ENCODE data around the gene TBC1D8B.
"Not testable (repeated sequence)": the region's sequence is repeated elsewhere in the genome, so short reads cannot be mapped to it uniquely, and the experiment has no call there.

The TBC1D8B gene

GRCh38 chrX:106814093-106814492, 11.6 kb downstream of the TBC1D8B start:
- H3K36me3 ChIP-seq (ENCODE audit: control insufficient read depth, insufficient read depth, low read length); DNase-seq (ENCODE audit: low read depth, low spot score); H3K27me3 ChIP-seq (ENCODE audit: control insufficient read depth, insufficient read depth, low read length); H3K27ac ChIP-seq (ENCODE audit: low read length); H3K4me1 ChIP-seq (ENCODE audit: control insufficient read depth, insufficient read depth, low read length); H3K9me3 ChIP-seq (ENCODE audit: control insufficient read depth, insufficient read depth, low read length); H3K4me3 ChIP-seq (ENCODE audit: low read length): not testable (repeated sequence)
- WGBS (ENCODE audit: insufficient coverage, insufficient read length), result no CpG with 5 or more reads among the region's 3 CpGs

DNA sequence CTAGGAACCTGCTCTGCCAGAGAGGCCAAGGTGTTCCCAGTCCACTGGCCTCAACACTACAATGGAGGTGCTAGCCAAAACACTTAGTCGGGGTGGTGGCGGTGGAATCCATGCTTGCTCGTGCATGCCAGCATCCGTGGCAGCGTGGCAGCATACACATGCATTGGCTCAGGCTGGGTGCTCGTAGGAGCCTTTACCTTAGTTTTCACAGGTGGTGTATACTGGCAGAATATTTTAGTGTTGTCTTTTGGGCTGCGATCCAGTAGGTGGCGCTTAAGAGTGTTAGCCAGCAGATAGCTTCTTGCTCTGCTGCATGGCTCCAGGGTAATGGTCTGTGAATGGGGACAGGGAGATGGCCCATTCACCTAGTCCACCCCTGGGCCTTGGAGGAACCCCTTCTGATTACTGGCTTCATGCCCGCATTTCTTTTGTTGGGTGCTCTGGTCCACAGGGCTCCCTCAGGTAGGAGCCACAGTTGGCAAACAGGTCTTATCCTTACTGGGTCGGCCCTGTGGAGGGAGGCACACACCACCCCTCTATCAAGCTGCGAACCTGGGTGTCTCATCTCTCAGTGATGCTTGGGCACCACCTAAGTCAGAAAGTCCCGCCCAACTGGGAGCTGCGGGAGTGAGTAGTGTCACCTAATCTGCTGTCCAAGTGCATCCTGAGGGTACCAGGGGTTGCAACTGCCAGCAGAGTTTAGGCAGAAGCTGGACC, 60.7 kb downstream of the TBC1D8B start:
- DNase-seq (ENCODE audit: low read depth, low spot score), result peak; percentile 16
- WGBS (ENCODE audit: insufficient coverage, insufficient read length), result no CpG with 5 or more reads among the region's 13 CpGs
- Histone ChIP-seq H3K4me3 (ENCODE audit: low read length) (no peak overlapping the region), H3K36me3 (ENCODE audit: control insufficient read depth, insufficient read depth, low read length) (no peaks in the 10 kb centered on the region), H3K27ac (ENCODE audit: low read length) (no peak overlapping the region), H3K27me3 (ENCODE audit: control insufficient read depth, insufficient read depth, low read length) (no peaks in the 10 kb centered on the region), H3K9me3 (ENCODE audit: control insufficient read depth, insufficient read depth, low read length) (no peaks in the 10 kb centered on the region), H3K4me1 (ENCODE audit: control insufficient read depth, insufficient read depth, low read length) (0 out of 2 replicates have a peak, but pooled peaks cover 1% of the 10 kb centered on the region)

GRCh38 chrX:106863697-106864096, 61.2 kb downstream of the TBC1D8B start:
- Histone ChIP-seq H3K4me3 (ENCODE audit: low read length) (no peak overlapping the region), H3K27ac (ENCODE audit: low read length) (no peak overlapping the region), H3K9me3 (ENCODE audit: control insufficient read depth, insufficient read depth, low read length) (no peaks in the 10 kb centered on the region), H3K4me1 (ENCODE audit: control insufficient read depth, insufficient read depth, low read length) (0 out of 2 replicates have a peak, but pooled peaks cover 1% of the 10 kb centered on the region), H3K27me3 (ENCODE audit: control insufficient read depth, insufficient read depth, low read length) (no peaks in the 10 kb centered on the region), H3K36me3 (ENCODE audit: control insufficient read depth, insufficient read depth, low read length) (no peaks in the 10 kb centered on the region)
- DNase-seq (ENCODE audit: low read depth, low spot score), result no peak
- no CpG with 5 or more reads among the region's 9 CpGs for WGBS (ENCODE audit: insufficient coverage, insufficient read length)

DNA sequence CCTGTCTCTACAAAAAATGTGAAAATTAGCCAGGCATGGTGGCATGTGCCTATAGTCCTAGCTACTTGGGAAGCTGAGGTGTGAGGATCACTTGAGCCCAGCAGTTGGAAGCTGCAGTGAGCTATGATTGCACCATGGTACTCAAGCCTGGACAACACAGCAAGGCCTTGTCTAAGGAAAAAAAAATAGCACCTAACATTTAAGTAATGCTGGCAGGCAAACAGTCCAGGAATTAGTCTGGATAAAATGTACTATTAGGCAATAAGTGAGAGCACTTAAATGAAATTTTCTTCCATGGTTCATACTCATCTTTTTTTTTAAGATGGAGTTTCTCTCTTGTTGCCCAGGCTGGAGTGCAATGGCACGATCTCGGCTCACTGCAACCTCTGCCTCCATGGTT, 70.3 kb downstream of the TBC1D8B start:
- H3K4me3 ChIP-seq (ENCODE audit: low read length); H3K27me3 ChIP-seq (ENCODE audit: control insufficient read depth, insufficient read depth, low read length); H3K27ac ChIP-seq (ENCODE audit: low read length); H3K9me3 ChIP-seq (ENCODE audit: control insufficient read depth, insufficient read depth, low read length); H3K4me1 ChIP-seq (ENCODE audit: control insufficient read depth, insufficient read depth, low read length); DNase-seq (ENCODE audit: low read depth, low spot score); H3K36me3 ChIP-seq (ENCODE audit: control insufficient read depth, insufficient read depth, low read length): not testable (repeated sequence)
- no CpG with 5 or more reads among the region's 2 CpGs for WGBS (ENCODE audit: insufficient coverage, insufficient read length)

- WGBS (ENCODE audit: insufficient coverage, insufficient read length), result no CpG with 5 or more reads among the region's 2 CpGs
- H3K36me3 ChIP-seq (ENCODE audit: control insufficient read depth, insufficient read depth, low read length), result no peaks in the 10 kb centered on the region
- no peak overlapping the region for H3K27ac ChIP-seq (ENCODE audit: low read length)
- H3K4me3 ChIP-seq (ENCODE audit: low read length), result no peak overlapping the region
- DNase-seq (ENCODE audit: low read depth, low spot score), result no peak
- no peaks in the 10 kb centered on the region for H3K4me1 ChIP-seq (ENCODE audit: control insufficient read depth, insufficient read depth, low read length)
- no peaks in the 10 kb centered on the region for H3K27me3 ChIP-seq (ENCODE audit: control insufficient read depth, insufficient read depth, low read length)
- H3K9me3 ChIP-seq (ENCODE audit: control insufficient read depth, insufficient read depth, low read length), result no peaks in the 10 kb centered on the region
These were observed 71.6 kb downstream of the TBC1D8B start for GRCh38 chrX:106874075-106874474.

DNA sequence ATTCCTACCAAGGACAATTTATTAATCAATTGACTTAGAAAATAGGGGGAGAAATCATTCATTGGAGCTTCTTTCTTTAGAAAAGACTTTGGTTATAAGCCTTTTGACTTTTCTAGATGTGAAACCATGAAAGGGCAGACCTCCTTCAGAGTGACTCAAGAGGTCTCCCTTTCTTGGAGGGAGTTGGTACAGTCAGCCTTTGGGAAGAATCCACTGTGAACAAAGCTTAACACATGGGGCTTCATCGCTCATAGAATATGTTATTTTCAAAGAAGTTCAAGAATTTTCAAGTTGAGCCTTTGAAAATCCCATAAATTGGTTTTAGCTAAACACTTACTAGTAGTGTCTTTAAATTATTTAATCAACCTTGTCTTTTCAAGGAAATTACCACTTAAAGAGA, 72.7 kb downstream of the TBC1D8B start:
- Histone ChIP-seq H3K27me3 (ENCODE audit: control insufficient read depth, insufficient read depth, low read length) (no peaks in the 10 kb centered on the region), H3K4me3 (ENCODE audit: low read length) (no peak overlapping the region), H3K27ac (ENCODE audit: low read length) (no peak overlapping the region), H3K9me3 (ENCODE audit: control insufficient read depth, insufficient read depth, low read length) (no peaks in the 10 kb centered on the region), H3K36me3 (ENCODE audit: control insufficient read depth, insufficient read depth, low read length) (no peaks in the 10 kb centered on the region), H3K4me1 (ENCODE audit: control insufficient read depth, insufficient read depth, low read length) (no peaks in the 10 kb centered on the region)
- DNase-seq (ENCODE audit: low read depth, low spot score), result no peak
- WGBS (ENCODE audit: insufficient coverage, insufficient read length), result no CpG with 5 or more reads among the region's 1 CpG

DNA sequence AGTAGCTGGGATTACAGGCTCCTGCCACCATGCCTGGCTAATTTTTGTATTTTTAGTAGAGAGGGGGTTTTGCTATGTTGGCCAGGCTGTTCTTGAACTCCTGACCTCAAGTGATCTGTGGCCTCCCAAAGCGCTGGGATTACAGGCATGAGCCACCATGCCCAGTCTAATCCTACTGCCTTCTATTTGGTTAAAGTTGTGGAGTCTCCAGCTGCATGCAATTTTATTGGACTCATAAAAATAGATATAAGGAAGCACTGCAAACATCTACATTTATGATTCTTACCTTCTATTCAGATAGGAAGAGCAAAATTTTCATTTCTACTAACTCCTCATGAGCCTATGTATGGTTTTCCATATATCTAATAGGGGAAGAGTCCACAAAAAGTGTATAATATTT, 87.0 kb downstream of the TBC1D8B start:
- H3K27me3 ChIP-seq (ENCODE audit: control insufficient read depth, insufficient read depth, low read length), result no peaks in the 10 kb centered on the region

GRCh38 chrX:106891762-106892460, 89.4 kb downstream of the TBC1D8B start:
- no CpG with 5 or more reads among the region's 7 CpGs for WGBS (ENCODE audit: insufficient coverage, insufficient read length)
- H3K9me3 ChIP-seq (ENCODE audit: control insufficient read depth, insufficient read depth, low read length), result no peaks in the 10 kb centered on the region
- H3K36me3 ChIP-seq (ENCODE audit: control insufficient read depth, insufficient read depth, low read length), result no peaks in the 10 kb centered on the region
- no peaks in the 10 kb centered on the region for H3K4me1 ChIP-seq (ENCODE audit: control insufficient read depth, insufficient read depth, low read length)
- DNase-seq (ENCODE audit: low read depth, low spot score), result no peak
- H3K27me3 ChIP-seq (ENCODE audit: control insufficient read depth, insufficient read depth, low read length), result no peaks in the 10 kb centered on the region
- no peak overlapping the region for H3K4me3 ChIP-seq (ENCODE audit: low read length)
- H3K27ac ChIP-seq (ENCODE audit: low read length), result no peak overlapping the region

More for the DNA sequence above, 87.0 kb downstream of the TBC1D8B start:
- H3K36me3 ChIP-seq (ENCODE audit: control insufficient read depth, insufficient read depth, low read length), result no peaks in the 10 kb centered on the region
- no peak overlapping the region for H3K4me3 ChIP-seq (ENCODE audit: low read length)
- no CpG with 5 or more reads among the region's 1 CpG for WGBS (ENCODE audit: insufficient coverage, insufficient read length)
- H3K4me1 ChIP-seq (ENCODE audit: control insufficient read depth, insufficient read depth, low read length), result no peaks in the 10 kb centered on the region
- no peaks in the 10 kb centered on the region for H3K9me3 ChIP-seq (ENCODE audit: control insufficient read depth, insufficient read depth, low read length)
- no peak for DNase-seq (ENCODE audit: low read depth, low spot score)
- H3K27ac ChIP-seq (ENCODE audit: low read length), result no peak overlapping the region

- peak; percentile 22 for DNase-seq (ENCODE audit: low read depth, low spot score)
- Histone ChIP-seq H3K4me1 (ENCODE audit: control insufficient read depth, insufficient read depth, low read length) (no peaks in the 10 kb centered on the region; the same call in 1 of the 2 replicates), H3K36me3 (ENCODE audit: control insufficient read depth, insufficient read depth, low read length) (no peaks in the 10 kb centered on the region), H3K4me3 (ENCODE audit: low read length) (no peak overlapping the region), H3K27me3 (ENCODE audit: control insufficient read depth, insufficient read depth, low read length) (no peaks in the 10 kb centered on the region), H3K9me3 (ENCODE audit: control insufficient read depth, insufficient read depth, low read length) (no peaks in the 10 kb centered on the region), H3K27ac (ENCODE audit: low read length) (no peak overlapping the region)
- no CpG with 5 or more reads among the region's 6 CpGs for WGBS (ENCODE audit: insufficient coverage, insufficient read length)
These were observed 92.0 kb downstream of the TBC1D8B start for GRCh38 chrX:106894392-106894909.

DNA sequence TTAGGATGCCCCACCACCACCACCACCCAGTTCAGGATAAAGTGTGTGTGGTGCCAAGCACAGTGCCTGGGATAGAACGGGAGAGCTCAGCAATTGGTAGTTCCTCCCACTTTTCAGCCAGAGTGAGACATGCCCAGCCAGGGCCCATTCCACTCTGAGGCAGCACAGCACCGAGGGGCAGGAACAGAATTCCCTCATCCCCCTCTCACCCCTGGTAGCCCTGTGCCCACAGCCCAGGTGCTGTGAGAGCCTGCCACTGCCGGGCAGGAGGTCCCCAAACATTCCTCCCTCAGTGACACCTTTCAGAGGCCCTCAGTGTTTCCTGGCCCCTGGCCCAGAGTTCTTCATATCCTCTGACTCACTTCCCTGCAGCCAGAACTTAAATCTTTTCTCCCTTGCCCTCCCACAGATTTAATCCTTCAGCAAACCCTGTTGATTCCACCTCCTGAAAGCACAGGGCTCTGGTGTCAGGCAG, 92.5 kb downstream of the TBC1D8B start:
- DNase-seq (ENCODE audit: low read depth, low spot score), result no peak
- Histone ChIP-seq H3K27ac (ENCODE audit: low read length) (no peak overlapping the region), H3K27me3 (ENCODE audit: control insufficient read depth, insufficient read depth, low read length) (no peaks in the 10 kb centered on the region), H3K36me3 (ENCODE audit: control insufficient read depth, insufficient read depth, low read length) (no peaks in the 10 kb centered on the region), H3K4me3 (ENCODE audit: low read length) (no peak overlapping the region), H3K9me3 (ENCODE audit: control insufficient read depth, insufficient read depth, low read length) (no peaks in the 10 kb centered on the region), H3K4me1 (ENCODE audit: control insufficient read depth, insufficient read depth, low read length) (no peaks in the 10 kb centered on the region; the same call in 1 of the 2 replicates)
- WGBS (ENCODE audit: insufficient coverage, insufficient read length), result no CpG with 5 or more reads among the region's 3 CpGs
